ENCODE data around the gene NUDT16L1. TPM values are rescaled to one million over a fixed set of nuclear protein-coding genes. Genes with fewer than 3 reads are reported as not detected.

The NUDT16L1 gene
- total and polyA plus RNA-seq, 2 of the 8 experiments (the other 6 are each of a cell fraction or from before 2014, with no cell fraction given), result 34.8 to 77.3 TPM

GRCh38 chr16:4685776-4686496 is 7.4 kb upstream of the NUDT16L1 start:
- Histone ChIP-seq H3K4ac (replicated peaks; ENCODE audit: insufficient read length, low read depth, low read length) (no peak overlapping the region), H3K56ac (replicated peaks; ENCODE audit: insufficient read length, low read depth, low read length) (no peak overlapping the region), H2BK12ac (ENCODE audit: low read depth, low read length) (no peak overlapping the region), H2BK15ac (ENCODE audit: low read length) (no peak overlapping the region), H2BK120ac (replicated peaks; ENCODE audit: low read depth, low read length) (no peak overlapping the region), H3K14ac (ENCODE audit: insufficient read length) (no peak overlapping the region), H2AFZ (ENCODE audit: low read length) (no peak overlapping the region), H3K79me2 (ENCODE audit: control insufficient read depth in 1 of 2, insufficient read depth in 2 of 2, low read length in 2 of 2) (no peaks in the 10 kb centered on the region), H3K23ac (ENCODE audit: insufficient read length) (no peak overlapping the region), H4K20me1 (replicated peaks in 1 of 2; ENCODE audit: control insufficient read depth in 1 of 2, insufficient read depth in 2 of 2, low read length in 2 of 2) (peaks cover 0 to 8% of the 10 kb centered on the region in 2 experiments), H3K27me3 (replicated peaks in 1 of 4; ENCODE audit: control insufficient read depth in 3 of 4, extremely low read depth in 1 of 4, insufficient read depth in 3 of 4, low read length in 3 of 4) (no peaks in the 10 kb centered on the region), H2BK20ac (ENCODE audit: low read length) (no peak overlapping the region), H3K79me1 (ENCODE audit: low read depth, low read length) (no peaks in the 10 kb centered on the region), H2BK5ac (ENCODE audit: low read depth, low read length) (no peak overlapping the region), H3K4me2 (ENCODE audit: insufficient read depth in 1 of 2, low read depth in 2 of 2, low read length in 2 of 2) (no peak overlapping the region), H3K9ac (replicated peaks in 1 of 4; ENCODE audit: extremely low read depth in 1 of 4, low read depth in 3 of 4, low read length in 3 of 4) (no peak overlapping the region), H4K8ac (ENCODE audit: extremely low read depth, insufficient read depth, low read length) (no peak overlapping the region), H4K91ac (replicated peaks; ENCODE audit: insufficient read length, low read length) (no peak overlapping the region), H3K9me3 (ENCODE audit: insufficient read depth in 2 of 2, low read depth in 1 of 2, low read length in 1 of 2) (no peaks in the 10 kb centered on the region), H3K4me1 (replicated peaks in 1 of 4; ENCODE audit: control insufficient read depth in 3 of 4, insufficient read depth in 4 of 4, low read length in 3 of 4) (no peaks in the 10 kb centered on the region), H3K27ac (ENCODE audit: low read depth, low read length) (no peak overlapping the region), H3K23me2 (ENCODE audit: low read depth, low read length) (no peaks in the 10 kb centered on the region), H3K18ac (ENCODE audit: extremely low read depth, low read length) (no peak overlapping the region), H4K5ac (ENCODE audit: insufficient read length, low read depth, low read length) (no peak overlapping the region), H2AK5ac (ENCODE audit: low read depth, low read length) (no peak overlapping the region), H3K36me3 (ENCODE audit: control insufficient read depth in 2 of 4, insufficient read depth in 4 of 4, low read length in 3 of 4) (peaks cover 2 to 18% (median 7%) of the 10 kb centered on the region in 4 experiments; a peak in 5 of 8 replicates), H3K4me3 (ENCODE audit: extremely low read depth in 1 of 4, insufficient read depth in 2 of 4, low read depth in 3 of 4, low read length in 4 of 4) (no peak overlapping the region)
- 93% methylated on average over 24 of the region's 38 CpGs; no CpG with 5 or more reads in 1 of the 2 experiments for WGBS, 2 experiments (ENCODE audit: extremely low coverage in 1 of 2, insufficient coverage in 1 of 2, insufficient read length in 1 of 2, insufficient replicate concordance in 2 of 2, low coverage in 1 of 2, low lambda C conversion rate in 2 of 2, missing lambda C conversion rate in 1 of 2)
- POLR2A ChIA-PET (ENCODE audit: partially characterized antibody), result interaction anchor here (0.6 to 1.3 kb wide), 3 partner anchors 7 to 246 kb away, joined by 3 to 6 read pairs (median 3); partner anchors contain the start of gene NUDT16L1
- CTCF ChIA-PET (ENCODE audit: partially characterized antibody), result interaction anchor here (0.5 to 1.9 kb wide), 9 partner anchors 10 to 175 kb away, joined by 3 to 10 read pairs (median 3); no protein-coding TSS in a partner anchor
- no peak for FAIRE-seq
- DNase-seq (ENCODE audit: low read depth in 1 of 2, low spot score in 2 of 2), result no peak
- TF ChIP-seq SRF (IDR thresholded peaks at IDR 0.05; ENCODE audit: low read depth, low read length), result no peak
- no peak for TF ChIP-seq RXRA (IDR thresholded peaks at IDR 0.05; ENCODE audit: insufficient read depth, low read depth, low read length)
- no peak for TF ChIP-seq SP1 (IDR thresholded peaks at IDR 0.05; ENCODE audit: low read depth, low read length)
- no peak for TF ChIP-seq KDM1A (IDR thresholded peaks at IDR 0.05; ENCODE audit: borderline replicate concordance, low read length)
- TF ChIP-seq CTCF (IDR thresholded peaks at IDR 0.05; ENCODE audit: control extremely low read depth in 1 of 3, insufficient read depth in 1 of 3, low read depth in 1 of 3, low read length in 3 of 3), result no peak
- no peak for TF ChIP-seq PHF8 (conservative IDR thresholded peaks at IDR 0.05; ENCODE audit: low read depth, low read length)
- no peak for TF ChIP-seq RNF2 (IDR thresholded peaks at IDR 0.05; ENCODE audit: borderline replicate concordance, low read depth, low read length, missing control alignments, poor library complexity, severe bottlenecking)
- no peak for TF ChIP-seq RAD21 (IDR thresholded peaks at IDR 0.05 in 1 of 2, conservative IDR thresholded peaks at IDR 0.05 in 1 of 2; ENCODE audit: low read depth in 2 of 2, low read length in 2 of 2)
- no peak for TF ChIP-seq JUN (IDR thresholded peaks at IDR 0.05; ENCODE audit: low read depth, low read length)

All from H1 (cell line).